WERI-Rb-1 (cell line): ENCODE measurements around the gene SETBP1.

Experiments used
- DNase-seq: peaks from one replicate; pipeline ENCODE4 v3.0.0-alpha.2; 2020
- H3K27ac ChIP-seq: fragments of 250-450 bp; sonication (Bioruptor Pico); 2 replicates; pipeline ENCODE4 v1.5.1; 2020; ENCODE audit warnings: mild to moderate bottlenecking, moderate library complexity
- H3K27me3 ChIP-seq: fragments of 250-450 bp; sonication (Bioruptor Pico); 2 replicates; pipeline ENCODE4 v1.5.1; 2021; ENCODE audit warnings: mild to moderate bottlenecking, low read depth, moderate library complexity; ENCODE audit not compliant: insufficient read depth, severe bottlenecking
- H3K36me3 ChIP-seq: fragments of 250-450 bp; sonication (Bioruptor Pico); 2 replicates; pipeline ENCODE4 v1.5.1; 2020; ENCODE audit warnings: mild to moderate bottlenecking, moderate library complexity
- H3K4me3 ChIP-seq: 2 replicates; pipeline ENCODE4 v1.5.1; 2011; ENCODE audit warnings: low read depth, mild to moderate bottlenecking, control low read depth, low read length
- H3K9me3 ChIP-seq: fragments of 250-450 bp; sonication (Bioruptor Pico); 2 replicates; pipeline ENCODE4 v1.5.1; 2021; ENCODE audit warnings: mild to moderate bottlenecking, moderate library complexity; ENCODE audit not compliant: severe bottlenecking
- CTCF ChIP-seq: IDR thresholded peaks from 2 replicates; pipeline ENCODE4 v1.5.1; 2011; ENCODE audit warnings: low read depth, mild to moderate bottlenecking, control low read depth, inconsistent platforms, low read length

The SETBP1 gene

GRCh38 chr18:44680273-44681075 is at the start of gene SETBP1:
Gene SETBP1 (plus strand): TSS chr18:44680888. CDS start chr18:44701347, 20,459 bp downstream.
- Histone ChIP-seq H3K27ac (no peak within 1 kb of the TSS; the same call in 1 of the 2 replicates), H3K36me3 (no peaks in the 10 kb centered on the region), H3K9me3 (no peaks in the 10 kb centered on the region), H3K4me3 (peak within 1 kb of the TSS; percentile 73), H3K27me3 (peaks cover 6% of the 10 kb centered on the region)
- no peak for TF ChIP-seq CTCF
- peak; percentile 57 for DNase-seq

DNA sequence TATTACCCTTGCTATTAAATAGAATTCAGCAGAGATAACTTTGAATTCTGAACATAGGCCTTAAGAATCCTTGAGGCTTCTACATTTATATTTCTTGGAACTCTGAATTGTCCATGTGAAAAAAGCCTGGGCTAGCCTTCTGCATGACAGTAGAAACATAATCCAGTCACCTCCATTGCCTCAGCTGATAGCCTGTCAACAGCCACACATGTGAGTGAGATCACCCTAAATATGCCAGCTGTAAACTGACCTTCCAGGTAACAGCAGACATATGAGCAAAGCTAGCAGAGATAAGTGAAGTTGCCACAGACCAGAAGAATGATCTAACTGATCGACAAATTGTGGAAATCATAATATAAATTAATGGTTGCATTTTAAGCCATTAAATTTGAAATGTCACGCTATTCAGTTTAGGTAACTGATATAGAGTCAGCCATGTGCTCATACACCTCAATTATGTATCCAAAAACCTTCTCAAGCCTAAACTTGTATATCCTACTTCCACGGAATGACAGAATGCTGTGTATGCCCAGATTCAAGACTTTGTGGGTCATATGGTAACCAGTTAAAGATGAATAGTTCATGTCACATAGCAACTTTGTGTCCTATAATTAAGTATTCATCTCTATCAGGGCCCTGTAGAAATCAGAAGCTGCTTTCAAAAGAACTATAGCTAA is 48.1 kb upstream of the SETBP1 start:
- no peak overlapping the region for H3K27ac ChIP-seq
- H3K27me3 ChIP-seq, result peaks cover 63% of the 10 kb centered on the region
- no peak for DNase-seq
- no peaks in the 10 kb centered on the region for H3K9me3 ChIP-seq
- TF ChIP-seq CTCF, result no peak
- H3K36me3 ChIP-seq, result no peaks in the 10 kb centered on the region
- H3K4me3 ChIP-seq, result no peak overlapping the region

GRCh38 chr18:44635546-44635945 is 45.1 kb upstream of the SETBP1 start:
- peaks cover 67% of the 10 kb centered on the region for H3K27me3 ChIP-seq
- no peaks in the 10 kb centered on the region for H3K9me3 ChIP-seq
- DNase-seq, result no peak
- no peak overlapping the region for H3K4me3 ChIP-seq
- H3K36me3 ChIP-seq, result no peaks in the 10 kb centered on the region
- H3K27ac ChIP-seq, result no peak overlapping the region
- no peak for TF ChIP-seq CTCF

GRCh38 chr18:44636241-44636640 is 44.4 kb upstream of the SETBP1 start:
- DNase-seq, result no peak
- Histone ChIP-seq H3K27ac (no peak overlapping the region), H3K27me3 (peaks cover 67% of the 10 kb centered on the region), H3K4me3 (no peak overlapping the region), H3K9me3 (no peaks in the 10 kb centered on the region), H3K36me3 (no peaks in the 10 kb centered on the region)
- TF ChIP-seq CTCF, result no peak

DNA sequence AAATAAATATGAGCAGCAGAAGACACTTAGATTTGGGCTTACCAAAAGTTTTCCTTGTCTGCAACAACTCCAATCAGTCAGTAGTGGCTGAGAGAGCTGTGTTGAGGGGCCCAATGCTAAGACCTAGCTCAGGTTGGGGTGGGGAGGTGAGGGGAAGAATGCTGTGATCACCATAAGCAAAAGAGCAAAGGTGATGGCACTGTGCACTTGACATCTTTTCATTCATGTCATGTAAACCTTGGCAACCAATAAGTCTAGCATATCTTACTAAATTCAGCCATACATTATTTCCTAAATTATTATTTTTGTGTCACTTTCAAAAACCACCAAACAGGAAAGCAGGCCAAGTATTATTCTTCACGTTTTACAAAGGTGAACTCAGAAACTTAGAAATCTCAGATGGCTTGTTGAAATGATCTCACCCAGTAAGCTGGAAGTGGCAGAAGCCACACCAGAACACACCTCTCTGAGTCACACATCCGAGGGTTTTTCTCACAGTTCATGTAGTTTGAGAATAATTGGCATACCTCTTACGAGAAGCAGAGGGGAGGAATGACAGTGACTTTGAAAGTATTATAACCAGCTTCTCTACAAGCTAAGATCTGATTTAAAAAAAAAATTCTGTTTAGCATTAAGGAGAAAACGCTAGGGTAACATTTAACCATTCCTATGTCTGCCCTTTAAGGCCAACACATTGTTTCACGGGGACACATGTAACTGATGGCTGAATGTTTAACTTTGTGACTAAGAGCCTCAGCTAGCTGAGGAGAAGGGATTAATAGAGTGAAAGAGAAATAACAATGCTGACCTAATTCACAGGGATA is 43.3 kb upstream of the SETBP1 start:
- H3K36me3 ChIP-seq, result no peaks in the 10 kb centered on the region
- TF ChIP-seq CTCF, result no peak
- no peaks in the 10 kb centered on the region for H3K9me3 ChIP-seq
- H3K27ac ChIP-seq, result no peak overlapping the region
- peaks cover 66% of the 10 kb centered on the region for H3K27me3 ChIP-seq
- H3K4me3 ChIP-seq, result no peak overlapping the region
- DNase-seq, result no peak
